PC-3 (cell line): ENCODE measurements around the gene RIOK2.

Experiments used
- EZH2 ChIP-seq: fragments of 300-600 bp; sonication (generic); IDR thresholded peaks from one replicate; pipeline ENCODE4 v1.6.1; 2017; ENCODE audit warnings: antibody characterized with exemption, mild to moderate bottlenecking, low read length; ENCODE audit not compliant: unreplicated experiment
- TF ChIP-seq, protein P1 (sequence below): fragments of 300-600 bp; sonication (generic); conservative IDR thresholded peaks from 2 replicates; pipeline ENCODE4 v1.5.1; 2017; ENCODE audit warnings: antibody characterized with exemption, low read depth, mild to moderate bottlenecking, low read length

- TF ChIP-seq, protein P1, sequence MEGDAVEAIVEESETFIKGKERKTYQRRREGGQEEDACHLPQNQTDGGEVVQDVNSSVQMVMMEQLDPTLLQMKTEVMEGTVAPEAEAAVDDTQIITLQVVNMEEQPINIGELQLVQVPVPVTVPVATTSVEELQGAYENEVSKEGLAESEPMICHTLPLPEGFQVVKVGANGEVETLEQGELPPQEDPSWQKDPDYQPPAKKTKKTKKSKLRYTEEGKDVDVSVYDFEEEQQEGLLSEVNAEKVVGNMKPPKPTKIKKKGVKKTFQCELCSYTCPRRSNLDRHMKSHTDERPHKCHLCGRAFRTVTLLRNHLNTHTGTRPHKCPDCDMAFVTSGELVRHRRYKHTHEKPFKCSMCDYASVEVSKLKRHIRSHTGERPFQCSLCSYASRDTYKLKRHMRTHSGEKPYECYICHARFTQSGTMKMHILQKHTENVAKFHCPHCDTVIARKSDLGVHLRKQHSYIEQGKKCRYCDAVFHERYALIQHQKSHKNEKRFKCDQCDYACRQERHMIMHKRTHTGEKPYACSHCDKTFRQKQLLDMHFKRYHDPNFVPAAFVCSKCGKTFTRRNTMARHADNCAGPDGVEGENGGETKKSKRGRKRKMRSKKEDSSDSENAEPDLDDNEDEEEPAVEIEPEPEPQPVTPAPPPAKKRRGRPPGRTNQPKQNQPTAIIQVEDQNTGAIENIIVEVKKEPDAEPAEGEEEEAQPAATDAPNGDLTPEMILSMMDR, result no peak
- TF ChIP-seq EZH2, result no peak
Observed at GRCh38 chr5:97111616-97112015, 71.4 kb downstream of the RIOK2 start.
